Measurements from ENCODE around the gene ITK.
A peak's percentile ranks its signal among the peaks of the same experiment; 100 is the strongest.

Gene ITK

DNA sequence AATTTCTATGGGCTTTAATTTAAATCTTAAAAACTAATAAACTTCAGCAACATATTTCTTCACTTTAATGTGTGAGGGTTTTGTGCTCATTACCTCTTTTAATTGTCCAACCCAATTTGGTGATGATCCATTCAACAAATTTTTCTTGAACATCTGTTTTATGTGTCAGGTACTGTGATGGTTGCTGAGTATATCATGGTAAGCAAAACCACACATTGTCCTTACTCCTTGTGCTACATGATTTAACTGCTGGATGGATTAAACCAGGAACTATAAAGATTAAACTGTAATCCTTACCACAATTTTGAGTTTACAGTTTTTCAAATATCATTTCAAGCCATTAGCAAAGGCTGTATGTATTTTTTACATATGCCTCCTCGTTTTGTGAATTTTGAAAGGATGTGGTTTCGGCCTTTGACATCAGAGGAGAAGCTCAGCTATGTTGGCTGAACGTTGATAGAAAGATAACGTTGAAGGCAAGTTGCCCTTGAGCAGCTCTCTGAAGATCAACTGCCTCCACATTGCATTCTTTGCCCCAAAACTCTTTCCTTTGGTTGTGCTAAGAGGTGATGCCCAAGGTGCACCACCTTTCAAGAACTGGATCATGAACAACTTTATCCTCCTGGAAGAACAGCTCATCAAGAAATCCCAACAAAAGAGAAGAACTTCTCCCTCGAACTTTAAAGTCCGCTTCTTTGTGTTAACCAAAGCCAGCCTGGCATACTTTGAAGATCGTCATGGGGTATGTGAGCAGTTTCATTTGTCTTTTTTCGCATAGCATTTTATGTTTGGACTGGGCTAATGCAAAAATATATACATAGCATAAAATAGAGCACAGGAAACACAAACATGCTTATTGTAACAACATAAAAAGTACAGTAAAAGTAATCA is at the start of gene ITK:
Gene ITK (plus strand): TSS at position 467 of the 891 bp plus-strand sequence. CDS start 138 bp downstream, at position 605.
- DNase-seq (ENCODE audit: low read depth in 3 of 3): no peak

DNA sequence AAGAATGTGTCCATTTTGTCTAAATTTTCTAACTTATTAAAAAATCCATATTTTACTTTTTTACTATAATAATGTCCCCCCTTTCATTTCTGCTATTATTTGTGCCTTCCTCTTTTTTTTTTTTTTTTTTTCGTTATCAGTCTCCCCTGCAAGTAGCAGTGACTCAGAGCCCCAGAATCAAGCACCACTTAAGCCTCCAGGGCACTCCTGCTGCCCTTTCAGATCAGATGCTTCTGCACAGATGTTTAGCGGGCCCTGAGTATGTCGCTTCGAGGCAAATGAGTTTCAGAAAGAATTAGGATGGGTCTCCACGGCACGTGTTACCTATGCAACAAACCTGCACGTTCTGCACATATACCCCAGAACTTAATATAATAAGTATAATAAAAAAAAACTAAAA is 49.7 kb upstream of the ITK start:
- DNase-seq (ENCODE audit: low read depth in 3 of 3): no peak

DNA sequence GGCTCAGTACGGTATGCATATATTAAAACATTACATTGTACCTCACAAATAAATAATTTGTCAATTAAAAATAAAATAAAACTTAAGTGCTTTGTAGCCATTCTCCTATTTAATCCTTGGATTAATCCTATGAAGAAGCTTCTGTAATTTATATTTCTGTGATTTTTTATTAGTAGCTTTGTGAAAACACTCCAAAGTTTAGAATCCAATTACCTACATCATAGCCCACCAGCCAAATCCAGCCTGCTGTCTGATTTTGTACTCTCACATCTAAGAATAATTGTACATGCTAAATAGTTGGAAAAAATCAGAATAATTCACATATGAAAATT is 48.4 kb upstream of the ITK start:
- DNase-seq (ENCODE audit: low read depth in 3 of 3): no peak

DNA sequence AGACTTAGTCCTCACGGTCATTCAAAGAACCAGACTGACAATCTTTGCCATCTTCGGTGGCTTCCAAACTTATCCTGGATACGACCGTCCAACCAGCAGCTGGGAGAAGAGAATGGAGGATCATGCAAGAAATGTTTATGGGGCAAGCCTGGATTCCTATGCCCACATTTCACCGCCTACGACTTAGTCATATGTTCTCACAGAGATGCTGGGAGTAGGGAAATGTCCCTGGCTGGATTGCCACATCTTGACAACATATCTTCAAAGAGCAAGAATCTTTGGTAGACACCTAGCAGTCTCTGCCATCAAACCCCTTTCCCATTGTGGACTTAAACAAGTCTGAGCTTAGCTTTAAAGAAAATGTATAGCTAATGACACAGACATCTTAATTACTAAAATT is 42.9 kb upstream of the ITK start:
- no peak for DNase-seq (ENCODE audit: low read depth in 3 of 3)

DNA sequence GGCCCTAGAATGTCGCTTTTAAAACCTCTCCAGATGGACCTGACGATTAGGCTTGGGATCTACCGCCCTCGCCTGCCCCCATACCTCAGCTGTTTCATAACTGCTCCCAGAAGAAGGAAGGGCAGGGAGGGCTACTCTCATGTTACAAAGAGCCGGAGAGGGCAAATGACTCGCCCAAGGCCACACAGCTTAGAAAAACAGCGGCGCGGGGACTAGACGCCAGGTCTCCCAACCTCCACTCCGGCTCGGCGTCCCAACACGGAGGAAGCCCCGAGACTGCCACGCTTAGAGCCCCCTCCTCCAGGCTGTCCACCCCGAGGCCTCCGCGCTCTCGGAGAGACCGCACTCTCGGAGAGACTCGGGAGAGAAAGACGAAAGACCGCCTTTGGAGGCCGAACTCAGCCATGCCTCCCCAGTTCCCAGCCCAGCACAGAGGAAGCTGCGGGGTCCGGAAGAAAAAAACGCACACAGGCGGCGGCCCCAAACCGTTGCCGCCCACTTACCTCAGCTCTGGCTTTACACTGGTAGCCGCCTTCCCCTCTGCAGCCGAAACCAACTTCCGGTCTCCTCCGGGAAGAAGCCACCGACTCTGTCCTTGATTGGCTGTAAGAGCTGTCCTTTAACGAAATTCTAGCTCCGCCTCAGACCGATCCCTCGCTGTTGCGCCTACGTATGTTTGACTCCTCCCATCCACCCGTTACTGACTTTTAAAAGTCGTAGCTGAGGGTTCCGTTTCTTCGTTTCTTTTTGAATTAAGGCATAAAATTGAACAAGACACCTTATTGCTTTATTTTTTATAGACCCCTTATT is 38.1 kb upstream of the ITK start, which contains the start of gene MED7:
Gene MED7 (minus strand): TSS at position 549 of the 810 bp plus-strand sequence. CDS start 3,434 bp downstream, outside the sequence.
- DNase-seq (ENCODE audit: low read depth in 3 of 3): peak; percentile 82 to 89 (median 88)

DNA sequence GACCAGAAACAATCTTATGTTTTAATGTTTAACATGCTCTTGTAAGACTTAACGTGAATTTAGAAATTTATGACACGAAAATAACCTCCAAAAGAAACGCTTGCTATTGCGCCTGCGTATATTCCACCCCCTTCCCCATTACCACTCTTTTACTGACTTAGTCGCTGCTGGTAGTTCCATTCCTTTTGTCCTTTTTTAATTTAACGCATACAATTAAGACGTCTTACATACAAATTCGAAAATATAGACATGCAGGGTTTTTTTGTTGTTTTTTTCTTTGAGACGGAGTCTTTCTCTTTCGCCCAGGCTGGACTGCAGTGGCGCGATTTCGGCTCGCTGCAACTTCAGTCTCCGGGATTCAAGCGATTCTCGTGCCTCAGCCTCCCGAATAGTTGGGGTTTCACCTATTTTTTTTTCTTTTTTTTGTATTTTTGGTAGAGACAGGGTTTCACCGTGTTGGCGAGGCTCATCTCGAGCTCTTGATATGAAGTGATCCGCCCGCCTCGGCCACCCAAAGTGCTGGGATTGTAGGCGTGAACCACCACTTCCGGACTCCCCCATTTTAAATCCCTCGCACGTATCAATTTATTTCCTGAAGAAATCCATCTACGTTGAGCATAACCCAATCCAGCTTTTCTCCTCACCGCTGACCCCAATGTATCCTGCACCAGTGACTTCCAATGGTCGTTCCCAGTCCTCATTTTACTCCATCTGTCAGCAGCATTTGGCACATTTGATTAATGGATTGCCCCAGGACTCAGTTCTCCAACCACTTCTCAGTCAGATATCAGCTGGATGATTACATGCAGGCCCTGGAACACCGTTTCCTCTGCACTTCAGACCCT is 37.3 kb upstream of the ITK start:
- peak in 1 of 3 experiments; percentile 55 for DNase-seq (ENCODE audit: low read depth in 3 of 3)

DNA sequence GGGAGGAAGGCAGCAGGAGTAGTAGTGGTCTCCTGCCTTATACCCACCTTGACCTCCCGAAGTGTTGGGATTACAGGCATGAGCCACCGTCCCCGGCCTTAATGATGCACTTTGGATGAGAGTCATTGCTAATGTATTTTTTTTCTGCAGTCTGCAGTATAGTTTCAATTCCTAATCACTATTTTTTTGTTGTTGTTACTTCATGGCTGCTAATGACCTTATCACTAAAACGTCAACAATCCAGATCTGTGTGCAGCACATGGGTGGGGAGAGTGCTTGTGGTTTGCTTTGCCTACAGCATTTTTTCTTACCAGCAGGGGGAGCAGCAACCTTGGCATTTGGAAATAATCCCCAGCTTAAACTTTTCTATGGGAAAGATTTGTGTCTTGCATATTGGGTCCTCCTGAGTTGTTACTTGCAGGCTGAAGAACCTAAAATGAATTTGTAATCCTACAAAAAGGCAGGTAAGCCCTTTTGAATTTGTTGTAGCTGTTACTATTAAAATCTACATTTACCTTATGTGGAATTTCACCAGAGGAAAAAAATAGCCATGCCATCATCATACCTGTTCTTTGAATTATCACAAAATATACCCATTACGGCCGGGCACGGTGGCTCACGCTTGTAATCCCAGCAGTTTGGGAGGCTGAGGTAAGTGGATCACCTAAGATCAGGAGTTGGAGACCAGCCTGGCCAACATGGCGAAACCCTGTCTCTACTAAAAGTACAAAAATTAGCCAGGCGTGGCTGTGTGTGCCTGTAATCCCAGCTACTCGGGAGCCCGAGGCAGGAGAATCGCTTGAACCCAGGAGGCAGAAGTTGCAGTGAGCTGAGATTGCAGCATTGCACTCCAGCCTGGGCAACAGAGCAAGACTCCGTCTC is 31.7 kb upstream of the ITK start:
- peak; percentile 72 to 84 (median 74) for DNase-seq (ENCODE audit: low read depth in 3 of 3)

DNA sequence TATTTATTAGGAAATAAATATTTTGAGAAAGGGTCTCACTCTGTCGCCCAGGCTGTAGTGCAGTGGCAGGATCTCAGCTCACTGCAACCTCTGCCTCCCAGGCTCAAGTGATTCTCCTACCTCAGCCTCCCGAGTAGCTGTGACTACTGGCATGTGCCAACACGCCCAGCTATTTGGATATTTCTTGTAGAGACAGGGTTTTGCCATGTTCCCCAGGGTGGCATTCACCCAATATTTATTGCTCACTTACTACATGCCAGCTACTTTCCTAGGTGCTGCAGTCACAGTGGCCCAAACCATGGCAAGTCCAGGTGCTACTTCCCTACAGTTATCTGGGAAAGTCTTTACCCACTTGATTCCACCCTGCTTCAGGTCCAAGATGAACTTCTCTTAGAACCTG is 29.6 kb upstream of the ITK start:
- no peak for DNase-seq (ENCODE audit: low read depth in 3 of 3)

DNA sequence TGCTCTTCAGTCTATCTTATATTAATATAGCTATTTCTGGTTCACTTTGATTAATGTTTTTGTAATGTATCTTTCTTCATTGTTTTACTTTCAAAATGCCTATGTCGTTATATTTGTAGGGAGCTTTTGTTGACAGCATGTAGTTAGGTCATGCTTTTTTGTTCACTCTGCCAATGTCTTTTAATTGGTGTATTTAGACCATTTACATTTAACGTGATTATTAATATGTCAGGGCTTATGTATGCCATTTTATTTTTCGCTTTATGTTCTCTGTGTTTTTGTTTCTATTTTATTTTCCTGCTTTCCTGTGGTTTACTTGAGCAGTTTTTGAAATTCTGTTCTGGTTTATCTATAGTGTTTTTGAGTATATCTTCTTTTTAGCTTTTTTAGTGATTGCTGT is 25.3 kb upstream of the ITK start:
- no peak for DNase-seq (ENCODE audit: low read depth in 3 of 3)

DNA sequence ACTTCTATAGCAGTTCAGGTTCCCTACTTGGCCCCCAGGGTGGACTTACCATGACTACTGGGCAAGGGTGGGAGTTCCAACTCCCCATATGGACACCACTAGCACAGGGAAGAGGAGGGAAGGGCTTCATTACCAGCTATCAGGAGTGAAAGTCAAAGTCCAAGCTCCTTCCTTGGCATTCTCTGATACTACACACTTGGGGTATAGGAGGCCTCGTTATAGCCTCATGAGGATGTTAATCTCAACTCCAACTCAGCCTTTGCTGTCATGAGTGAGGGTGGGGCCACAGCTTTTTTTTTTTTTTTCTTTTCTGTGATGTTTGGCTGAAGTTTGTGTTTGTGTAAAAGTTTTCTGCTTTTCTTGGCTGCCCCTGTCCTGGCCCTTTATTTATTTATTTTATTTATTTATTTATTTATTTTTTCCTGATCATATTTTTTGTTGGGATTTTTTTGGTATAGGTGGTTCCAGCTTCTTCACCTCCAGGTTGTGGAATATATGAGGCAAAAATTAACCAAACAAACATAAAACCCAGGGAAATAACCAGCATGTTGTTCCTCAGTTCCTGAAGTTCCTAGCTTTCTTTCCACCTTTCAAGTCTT is 23.2 kb upstream of the ITK start:
- DNase-seq (ENCODE audit: low read depth in 3 of 3): no peak

DNA sequence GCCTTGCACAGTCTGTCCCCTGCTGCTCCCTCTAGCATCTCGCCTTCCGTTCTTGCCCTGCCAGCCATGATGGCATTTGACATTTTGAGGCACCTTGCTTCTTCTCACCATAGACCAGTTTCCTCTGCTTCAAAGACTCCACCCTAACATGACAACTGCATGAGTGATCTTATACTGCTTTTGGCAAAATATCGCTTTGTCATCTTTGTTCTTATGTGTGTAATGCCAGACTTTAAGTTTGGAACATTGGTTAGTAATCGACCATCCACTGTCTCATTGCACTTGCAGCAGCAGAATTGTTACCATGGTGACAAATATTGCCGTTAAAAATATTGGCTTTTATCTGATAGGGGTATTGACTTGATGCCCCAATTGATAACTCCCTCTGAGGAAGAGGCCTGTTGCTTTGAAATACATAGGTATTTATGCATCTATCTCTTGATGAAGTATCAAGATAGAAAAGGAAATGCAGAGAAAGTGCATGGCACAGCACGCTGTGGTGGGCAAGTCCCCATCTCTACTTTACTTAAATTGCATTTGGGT is 21.4 kb upstream of the ITK start:
- no peak for DNase-seq (ENCODE audit: low read depth in 3 of 3)

DNA sequence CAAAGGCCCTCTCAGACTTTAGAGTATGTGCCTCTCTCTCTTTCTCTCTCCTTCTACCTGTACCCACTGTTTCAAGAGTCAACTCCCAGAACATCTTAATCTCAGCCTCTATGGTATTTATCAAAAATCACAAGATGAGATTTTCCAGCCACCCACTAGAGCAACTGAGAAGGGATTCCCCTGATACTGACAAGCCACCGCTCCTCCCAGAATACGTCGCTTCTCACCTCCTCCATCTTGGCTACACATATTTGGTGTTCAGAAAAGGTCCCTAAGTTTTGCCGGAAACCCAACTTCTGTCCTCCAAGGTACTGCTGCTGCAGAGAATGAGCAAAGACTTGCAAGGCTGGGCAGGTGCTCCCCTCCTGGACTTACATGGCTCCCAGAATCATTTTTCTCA is 20.6 kb upstream of the ITK start:
- DNase-seq (ENCODE audit: low read depth in 3 of 3): no peak

DNA sequence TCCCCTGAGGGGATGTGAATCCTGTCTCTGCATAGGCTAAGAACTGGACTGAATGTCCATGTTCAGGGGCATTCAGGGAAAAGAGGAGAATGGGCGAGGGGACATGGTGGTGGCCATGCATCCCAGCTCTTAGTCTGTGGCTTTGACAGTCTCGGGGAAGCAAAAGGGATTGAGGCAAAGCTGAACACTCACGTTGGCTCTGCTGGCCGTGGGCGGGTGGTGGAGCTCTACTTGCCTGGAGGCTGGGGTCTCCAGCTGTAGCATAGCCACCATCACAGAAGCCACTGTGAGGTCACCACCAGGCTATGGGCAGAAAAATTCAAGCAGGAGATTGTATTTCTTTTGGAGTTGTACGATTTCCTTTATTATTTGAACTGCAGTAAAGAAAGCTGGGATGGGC is 18.6 kb upstream of the ITK start:
- DNase-seq (ENCODE audit: low read depth in 3 of 3): no peak

DNA sequence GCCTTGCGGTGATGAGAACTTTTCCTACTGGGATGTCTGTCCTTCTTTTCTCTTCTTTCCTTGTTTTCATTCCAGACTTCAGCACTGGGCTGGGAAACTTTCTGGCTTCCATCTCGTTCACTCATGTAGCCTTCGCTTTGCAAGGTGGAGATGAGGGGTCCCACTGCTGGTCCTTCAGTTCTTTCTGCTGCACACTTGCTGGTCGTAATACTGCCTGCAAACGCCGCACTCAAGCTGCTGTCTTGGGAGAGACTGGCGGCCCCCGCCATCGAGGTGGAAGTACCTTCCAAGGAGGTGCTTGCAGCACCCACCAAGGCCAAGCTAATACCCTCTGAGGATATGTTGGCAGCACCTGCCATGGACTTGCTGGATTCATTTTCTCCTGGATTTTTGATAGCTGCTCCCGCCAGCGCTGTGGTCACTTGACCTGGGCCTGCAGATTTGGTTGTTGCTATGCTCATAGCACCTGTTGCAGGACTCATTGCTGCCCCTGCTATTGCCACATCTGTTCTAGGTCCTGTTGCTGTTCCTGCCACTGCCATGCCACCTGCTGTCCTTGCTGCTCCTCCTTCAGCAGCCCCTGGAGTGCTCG is 17.6 kb upstream of the ITK start:
- DNase-seq (ENCODE audit: low read depth in 3 of 3): no peak

DNA sequence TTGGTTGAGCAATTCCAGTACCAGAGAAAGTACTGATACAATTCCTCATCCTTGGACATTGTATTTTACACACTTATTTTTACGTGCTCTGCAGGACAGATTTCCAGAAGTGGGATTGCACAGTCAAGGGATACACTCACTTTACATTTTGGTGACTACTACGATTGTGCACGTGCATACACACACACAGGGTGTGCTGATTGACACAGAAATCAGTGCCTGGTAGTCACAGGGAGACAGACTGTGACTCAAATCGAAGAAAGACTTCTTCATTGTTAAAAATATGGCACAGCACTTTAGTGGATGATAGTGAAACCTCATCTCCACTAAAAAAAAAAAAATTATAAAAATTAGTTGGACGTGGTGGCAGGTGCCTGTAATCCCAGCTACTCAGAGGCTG is 16.1 kb upstream of the ITK start:
- DNase-seq (ENCODE audit: low read depth in 3 of 3): no peak

DNA sequence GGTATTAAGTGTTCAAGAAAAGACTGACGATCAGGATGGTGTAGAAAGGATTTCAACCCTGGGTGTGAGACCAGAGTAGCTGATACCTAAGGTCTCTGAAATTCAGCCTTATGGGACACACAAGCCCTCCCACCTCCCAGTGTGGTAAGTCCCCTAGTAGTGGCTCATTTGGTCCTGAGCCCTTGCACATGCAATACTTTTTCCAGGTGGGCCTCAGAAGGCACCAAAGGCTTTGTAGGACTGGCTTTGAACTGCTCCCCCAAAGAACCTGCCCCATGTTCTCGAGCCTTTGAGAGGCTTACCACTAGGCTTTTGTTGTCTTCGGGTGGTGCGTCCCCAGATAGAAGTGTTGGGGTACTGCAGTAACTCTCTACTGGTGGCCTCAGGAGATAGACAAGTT is 15.4 kb upstream of the ITK start:
- DNase-seq (ENCODE audit: low read depth in 3 of 3): no peak

DNA sequence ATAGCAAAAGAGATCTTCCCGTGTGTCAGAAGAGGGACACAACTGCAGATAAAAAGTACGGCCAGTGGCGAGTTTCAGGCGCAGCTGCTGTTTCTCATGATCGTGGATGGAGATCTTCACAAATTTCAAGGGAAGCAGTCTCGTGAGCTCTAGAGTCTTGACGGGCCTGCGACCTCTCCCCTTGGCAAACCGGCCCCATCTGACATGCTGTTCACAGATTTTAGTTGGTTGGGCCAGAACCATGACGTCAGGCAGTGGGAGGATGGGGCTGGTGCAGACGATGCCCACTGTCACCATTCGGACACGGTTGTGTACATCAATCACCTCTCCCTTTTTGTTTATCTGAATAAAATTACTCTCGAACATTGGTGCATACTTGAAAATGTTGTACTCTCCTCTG is 15.0 kb upstream of the ITK start:
- DNase-seq (ENCODE audit: low read depth in 3 of 3): no peak

DNA sequence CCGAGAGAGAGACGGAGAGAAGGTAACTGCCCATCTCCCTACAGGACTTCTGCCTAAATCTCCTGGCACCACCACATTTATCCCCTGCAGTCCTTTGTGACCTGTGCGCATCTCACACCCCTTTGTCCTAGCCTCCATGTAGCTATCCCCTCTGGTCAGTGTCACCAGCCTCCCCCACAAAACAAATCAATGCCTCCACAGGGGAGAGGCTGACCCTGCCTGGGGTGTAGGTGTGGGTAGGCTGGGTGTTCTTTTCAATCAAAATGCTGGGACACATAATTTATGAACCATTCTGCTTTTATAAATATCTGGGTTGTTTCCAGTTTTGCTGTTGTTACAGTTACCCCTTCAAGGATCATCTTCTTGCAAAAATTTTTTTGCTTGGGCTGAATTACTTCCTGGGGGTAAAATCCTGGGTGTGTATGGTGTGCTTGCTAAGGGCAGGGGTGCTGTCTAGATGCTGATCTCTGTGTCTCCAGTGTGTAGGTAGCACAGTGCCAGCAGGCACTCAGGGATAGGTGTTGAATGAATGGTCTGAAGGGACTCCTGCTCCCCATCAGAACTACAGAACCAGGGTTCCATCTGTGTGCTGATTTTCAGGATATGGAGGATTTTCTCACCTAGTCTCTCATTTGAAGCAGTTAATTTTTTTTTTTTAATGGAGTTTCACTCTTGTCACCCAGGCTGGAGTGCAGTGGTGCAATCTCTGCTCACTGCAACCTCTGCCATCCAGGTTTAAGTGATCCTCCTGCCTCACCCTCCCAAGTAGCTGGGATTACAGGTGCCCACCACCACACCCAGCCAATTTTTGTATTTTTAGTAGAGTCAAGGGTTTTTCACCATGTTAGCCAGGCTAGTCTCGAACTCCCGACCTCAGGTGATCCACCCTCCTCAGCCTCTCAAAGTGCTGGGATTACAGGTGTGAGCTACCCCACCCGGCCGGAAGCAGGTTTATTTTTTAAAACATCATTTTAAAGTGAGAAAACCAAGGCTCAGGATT is 14.1 kb upstream of the ITK start, which contains the start of gene GARIN3:
Gene GARIN3 (minus strand): TSS at position 51 of the 1,000 bp plus-strand sequence. CDS start 96 bp downstream, outside the sequence.
- DNase-seq (ENCODE audit: low read depth in 3 of 3): no peak

All from stimulated activated CD4-positive, alpha-beta T cell treated with anti-CD3 and anti-CD28 coated beads, TNF-alpha, amount 100 ng/mL, for 24 hours (primary cell).